ENCODE measurements around the gene ACR. TPM values are rescaled to one million over a fixed set of nuclear protein-coding genes. Genes with fewer than 3 reads are reported as not detected.

Gene ACR
- total RNA-seq, 1 donor from 2014 or later: 0.52 TPM

DNA sequence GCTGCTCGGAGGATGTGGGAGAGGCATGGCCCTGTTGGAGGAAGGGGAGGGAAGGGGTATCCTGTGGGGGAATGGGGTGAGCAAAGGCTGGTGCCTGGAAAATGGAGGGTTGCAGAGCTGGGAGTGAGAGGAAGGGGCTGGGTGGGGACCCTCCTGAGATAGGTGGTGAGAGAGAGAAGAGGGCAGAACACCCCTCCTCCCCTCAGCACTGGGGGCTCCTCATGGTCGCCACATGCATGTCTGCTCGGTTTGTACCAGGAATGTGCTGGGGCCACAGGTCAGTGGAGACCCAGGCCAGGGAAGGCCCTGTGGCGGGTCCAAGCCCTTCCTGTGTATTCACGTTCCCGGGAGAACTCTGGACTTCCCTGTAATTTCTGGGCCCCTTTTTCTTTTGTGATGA lies 27.8 kb upstream of the ACR start:
- H3K36me3 ChIP-seq (ENCODE audit: control insufficient read depth in 3 of 3, insufficient read depth in 3 of 3, low read length in 3 of 3): peaks cover 0 to 3% (median 0%) of the 10 kb centered on the region in 3 donors
- no peak overlapping the region for H3K9ac ChIP-seq (ENCODE audit: low read depth in 1 of 3, low read length in 3 of 3)
- H3K27me3 ChIP-seq (ENCODE audit: control insufficient read depth in 3 of 3, insufficient read depth in 3 of 3, low read length in 3 of 3): peaks cover 0 to 9% (median 0%) of the 10 kb centered on the region in 3 donors
- no peak overlapping the region for H3K4me3 ChIP-seq (ENCODE audit: low read length in 3 of 3)
- no peak overlapping the region for H3K27ac ChIP-seq (ENCODE audit: low read depth, low read length)
- H3K4me1 ChIP-seq (ENCODE audit: control insufficient read depth in 3 of 3, insufficient read depth in 3 of 3, low read length in 3 of 3): peaks cover 11 to 29% (median 13%) of the 10 kb centered on the region in 3 donors
- no peaks in the 10 kb centered on the region for H3K9me3 ChIP-seq (ENCODE audit: control insufficient read depth in 3 of 3, low read length in 3 of 3)

DNA sequence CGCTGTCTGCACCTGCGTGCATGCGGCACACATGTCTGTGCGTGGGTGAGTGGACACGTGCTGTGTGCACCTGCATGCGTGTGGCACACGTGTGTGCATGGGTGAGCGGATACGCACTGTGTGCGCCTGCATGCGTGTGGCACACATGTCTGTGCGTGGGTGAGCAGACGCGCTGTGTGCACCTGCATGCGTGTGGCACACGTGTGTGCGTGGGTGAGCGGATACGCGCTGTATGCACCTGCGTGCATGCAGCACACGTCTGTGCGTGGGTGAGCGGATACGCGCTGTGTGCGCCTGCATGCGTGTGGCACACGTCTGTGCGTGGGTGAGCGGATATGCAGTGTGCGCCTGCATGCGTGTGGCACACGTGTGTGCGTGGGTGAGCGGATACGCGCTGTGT lies 27.1 kb upstream of the ACR start:
- Histone ChIP-seq H3K36me3 (ENCODE audit: control insufficient read depth in 3 of 3, insufficient read depth in 3 of 3, low read length in 3 of 3) (peaks cover 0 to 3% (median 0%) of the 10 kb centered on the region in 3 donors), H3K27ac (ENCODE audit: low read depth, low read length) (no peak overlapping the region), H3K27me3 (ENCODE audit: control insufficient read depth in 3 of 3, insufficient read depth in 3 of 3, low read length in 3 of 3) (peaks cover 0 to 9% (median 0%) of the 10 kb centered on the region in 3 donors), H3K9me3 (ENCODE audit: control insufficient read depth in 3 of 3, low read length in 3 of 3) (no peaks in the 10 kb centered on the region), H3K4me1 (ENCODE audit: control insufficient read depth in 3 of 3, insufficient read depth in 3 of 3, low read length in 3 of 3) (peaks cover 11 to 29% (median 13%) of the 10 kb centered on the region in 3 donors), H3K4me3 (ENCODE audit: low read length in 3 of 3) (peak overlapping the region in 1 of 3 donors; percentile 22), H3K9ac (ENCODE audit: low read depth in 1 of 3, low read length in 3 of 3) (no peak overlapping the region)

DNA sequence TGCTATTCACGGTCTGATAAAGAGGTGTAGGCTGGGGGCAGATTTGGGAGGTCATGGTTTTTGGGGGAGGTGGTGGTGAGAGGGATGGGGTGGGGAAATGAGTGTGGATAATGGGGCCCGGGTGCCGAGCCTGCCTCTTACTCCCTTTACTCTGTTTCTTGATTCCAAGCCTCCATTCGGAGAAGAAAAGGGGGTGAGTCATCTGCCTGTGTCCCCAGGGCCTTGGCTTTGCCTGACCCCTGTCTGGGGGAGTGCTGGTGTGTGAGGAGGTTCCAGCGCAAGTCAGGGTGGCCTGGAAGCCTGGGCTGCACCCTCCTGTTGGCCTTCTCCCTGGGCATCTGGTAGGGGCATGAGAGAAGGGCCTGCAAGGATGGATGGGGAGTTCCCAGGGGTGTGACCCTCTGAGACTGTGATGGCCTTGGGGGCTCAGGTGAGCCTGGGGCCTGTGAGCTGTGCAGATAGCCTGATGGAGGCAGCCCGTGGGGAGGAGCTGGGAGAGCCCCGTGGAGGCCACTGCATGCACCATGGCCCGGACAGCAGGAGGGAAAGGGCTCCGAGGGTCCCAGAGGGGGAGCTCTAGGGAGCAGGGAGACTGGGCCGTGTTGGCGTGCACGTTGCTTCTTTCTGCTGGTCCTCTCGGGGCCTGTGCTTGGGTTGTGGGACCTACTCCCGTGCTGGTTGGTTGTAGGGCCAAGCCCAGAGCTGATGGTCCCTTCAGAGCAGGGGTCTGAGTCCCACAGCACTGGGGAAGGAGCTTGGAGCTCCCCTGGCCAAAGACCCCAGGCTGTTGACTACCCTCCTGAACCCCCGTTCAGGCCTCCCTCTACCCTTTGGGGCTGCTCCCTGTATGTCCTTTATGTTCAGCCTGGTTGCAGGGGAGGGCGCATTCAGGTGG lies 26.3 kb upstream of the ACR start:
- H3K4me1 ChIP-seq (ENCODE audit: control insufficient read depth in 3 of 3, insufficient read depth in 3 of 3, low read length in 3 of 3): peaks cover 11 to 29% (median 13%) of the 10 kb centered on the region in 3 donors

DNA sequence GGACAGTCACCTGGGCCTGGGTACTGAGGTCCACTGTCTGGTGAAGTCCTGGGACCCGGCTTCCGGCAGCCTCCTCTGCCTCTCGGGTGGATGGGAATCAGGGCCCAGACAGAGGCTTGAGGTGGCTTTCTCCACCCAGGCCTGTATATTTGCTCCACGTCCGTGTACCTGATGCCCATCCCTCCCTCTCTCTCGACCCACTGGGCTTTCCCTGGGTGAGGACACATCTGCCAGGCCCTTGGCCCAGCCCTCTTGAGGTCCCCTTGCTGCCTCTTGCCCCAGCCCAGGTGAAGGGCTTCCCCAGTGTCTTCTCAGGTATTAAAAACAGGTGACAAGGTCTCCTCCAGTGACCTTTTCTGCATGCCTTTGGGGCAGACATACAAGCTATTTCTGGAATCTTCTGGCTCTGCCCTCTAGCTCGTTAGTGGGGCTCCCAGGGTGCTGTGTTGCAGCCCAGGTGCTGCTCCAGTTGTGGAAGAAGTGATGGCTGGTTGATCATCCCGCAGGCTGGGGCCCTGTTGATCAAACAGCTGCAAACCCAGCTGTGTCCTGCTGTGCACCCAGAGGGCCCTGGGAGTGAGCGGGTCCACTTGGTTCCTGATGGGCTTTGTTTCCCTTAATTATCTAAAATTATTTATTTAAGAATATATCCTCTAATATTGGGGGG lies 25.5 kb upstream of the ACR start:
- no peak overlapping the region for H3K4me3 ChIP-seq (ENCODE audit: low read length in 3 of 3)

More for the DNA sequence above, 26.3 kb upstream of the ACR start:
- H3K9me3 ChIP-seq (ENCODE audit: control insufficient read depth in 3 of 3, low read length in 3 of 3): no peaks in the 10 kb centered on the region
- H3K27me3 ChIP-seq (ENCODE audit: control insufficient read depth in 3 of 3, insufficient read depth in 3 of 3, low read length in 3 of 3): peaks cover 0 to 9% (median 0%) of the 10 kb centered on the region in 3 donors
- no peaks in the 10 kb centered on the region for H3K36me3 ChIP-seq (ENCODE audit: control insufficient read depth in 3 of 3, insufficient read depth in 3 of 3, low read length in 3 of 3)
- H3K4me3 ChIP-seq (ENCODE audit: low read length in 3 of 3): no peak overlapping the region
- H3K9ac ChIP-seq (ENCODE audit: low read depth in 1 of 3, low read length in 3 of 3): no peak overlapping the region
- H3K27ac ChIP-seq (ENCODE audit: low read depth, low read length): no peak overlapping the region

DNA sequence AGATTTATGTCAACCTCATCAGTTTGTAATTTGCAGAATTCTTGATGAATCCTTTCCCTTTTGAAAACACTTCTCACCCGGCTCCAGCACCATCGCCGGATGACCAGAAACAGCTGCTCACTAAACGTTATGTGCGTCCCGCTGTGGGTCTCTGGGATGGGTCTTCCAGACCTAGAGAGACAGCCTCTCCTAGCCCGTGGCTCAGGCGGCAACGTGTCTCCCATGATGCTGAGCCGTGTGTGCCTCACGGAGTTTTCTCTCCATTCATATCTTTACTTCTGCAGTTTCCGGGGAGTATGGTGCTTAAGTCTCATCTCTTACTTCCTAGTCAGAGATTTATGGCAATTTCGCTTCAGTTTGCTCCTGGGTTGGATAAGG lies 25.0 kb upstream of the ACR start:
- Histone ChIP-seq H3K9ac (ENCODE audit: low read depth in 1 of 3, low read length in 3 of 3) (no peak overlapping the region), H3K27me3 (ENCODE audit: control insufficient read depth in 3 of 3, insufficient read depth in 3 of 3, low read length in 3 of 3) (peaks cover 0 to 9% (median 2%) of the 10 kb centered on the region in 3 donors), H3K27ac (ENCODE audit: low read depth, low read length) (no peak overlapping the region), H3K4me3 (ENCODE audit: low read length in 3 of 3) (no peak overlapping the region), H3K4me1 (ENCODE audit: control insufficient read depth in 3 of 3, insufficient read depth in 3 of 3, low read length in 3 of 3) (peaks cover 17 to 38% (median 19%) of the 10 kb centered on the region in 3 donors), H3K36me3 (ENCODE audit: control insufficient read depth in 3 of 3, insufficient read depth in 3 of 3, low read length in 3 of 3) (no peaks in the 10 kb centered on the region), H3K9me3 (ENCODE audit: control insufficient read depth in 3 of 3, low read length in 3 of 3) (no peaks in the 10 kb centered on the region)

More for the DNA sequence above, 25.5 kb upstream of the ACR start:
- no peak overlapping the region for H3K27ac ChIP-seq (ENCODE audit: low read depth, low read length)
- H3K9me3 ChIP-seq (ENCODE audit: control insufficient read depth in 3 of 3, low read length in 3 of 3): no peaks in the 10 kb centered on the region
- H3K27me3 ChIP-seq (ENCODE audit: control insufficient read depth in 3 of 3, insufficient read depth in 3 of 3, low read length in 3 of 3): peaks cover 0 to 9% (median 0%) of the 10 kb centered on the region in 3 donors
- peaks cover 13 to 33% (median 14%) of the 10 kb centered on the region in 3 donors for H3K4me1 ChIP-seq (ENCODE audit: control insufficient read depth in 3 of 3, insufficient read depth in 3 of 3, low read length in 3 of 3)
- no peak overlapping the region for H3K9ac ChIP-seq (ENCODE audit: low read depth in 1 of 3, low read length in 3 of 3)
- H3K36me3 ChIP-seq (ENCODE audit: control insufficient read depth in 3 of 3, insufficient read depth in 3 of 3, low read length in 3 of 3): no peaks in the 10 kb centered on the region

GRCh38 chr22:50713571-50714056 lies 24.4 kb upstream of the ACR start:
- Histone ChIP-seq H3K9ac (ENCODE audit: low read depth in 1 of 3, low read length in 3 of 3) (no peak overlapping the region), H3K27ac (ENCODE audit: low read depth, low read length) (no peak overlapping the region), H3K36me3 (ENCODE audit: control insufficient read depth in 3 of 3, insufficient read depth in 3 of 3, low read length in 3 of 3) (no peaks in the 10 kb centered on the region), H3K27me3 (ENCODE audit: control insufficient read depth in 3 of 3, insufficient read depth in 3 of 3, low read length in 3 of 3) (peaks cover 0 to 9% (median 2%) of the 10 kb centered on the region in 3 donors), H3K9me3 (ENCODE audit: control insufficient read depth in 3 of 3, low read length in 3 of 3) (no peaks in the 10 kb centered on the region), H3K4me1 (ENCODE audit: control insufficient read depth in 3 of 3, insufficient read depth in 3 of 3, low read length in 3 of 3) (peaks cover 20 to 39% (median 21%) of the 10 kb centered on the region in 3 donors), H3K4me3 (ENCODE audit: low read length in 3 of 3) (no peak overlapping the region)

GRCh38 chr22:50714150-50714549 lies 23.9 kb upstream of the ACR start:
- peaks cover 20 to 39% (median 21%) of the 10 kb centered on the region in 3 donors for H3K4me1 ChIP-seq (ENCODE audit: control insufficient read depth in 3 of 3, insufficient read depth in 3 of 3, low read length in 3 of 3)
- H3K27ac ChIP-seq (ENCODE audit: low read depth, low read length): no peak overlapping the region

DNA sequence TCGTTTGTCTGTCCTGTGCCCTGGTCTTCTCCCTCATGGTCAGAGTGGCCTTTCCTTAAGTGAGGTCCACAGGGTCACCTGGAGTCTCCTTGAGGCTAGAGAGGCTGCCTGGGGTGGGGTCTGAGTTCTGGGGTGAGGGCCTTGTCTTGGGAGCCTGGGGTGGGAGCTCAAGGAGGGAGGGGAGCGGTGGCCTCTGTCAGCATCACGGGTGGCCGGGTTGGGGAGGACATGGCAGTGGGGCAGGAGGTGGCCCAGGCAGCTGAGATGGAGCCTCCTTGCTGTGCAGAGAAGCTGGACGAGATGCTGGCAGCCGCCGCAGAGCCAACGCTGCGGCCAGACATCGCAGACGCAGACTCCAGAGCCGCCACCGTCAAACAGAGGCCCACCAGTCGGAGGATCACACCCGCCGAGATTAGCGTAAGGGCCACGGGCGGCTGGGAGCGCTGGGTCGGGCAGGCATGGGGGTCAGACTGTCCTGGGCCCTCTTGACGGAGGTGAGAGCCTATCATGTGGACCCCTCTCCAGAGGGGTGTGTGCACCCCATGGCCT lies 23.3 kb upstream of the ACR start:
- Histone ChIP-seq H3K4me3 (ENCODE audit: low read length in 3 of 3) (no peak overlapping the region), H3K9me3 (ENCODE audit: control insufficient read depth in 3 of 3, low read length in 3 of 3) (no peaks in the 10 kb centered on the region), H3K9ac (ENCODE audit: low read depth in 1 of 3, low read length in 3 of 3) (no peak overlapping the region), H3K36me3 (ENCODE audit: control insufficient read depth in 3 of 3, insufficient read depth in 3 of 3, low read length in 3 of 3) (no peaks in the 10 kb centered on the region), H3K27me3 (ENCODE audit: control insufficient read depth in 3 of 3, insufficient read depth in 3 of 3, low read length in 3 of 3) (peaks cover 0 to 9% (median 4%) of the 10 kb centered on the region in 3 donors), H3K27ac (ENCODE audit: low read depth, low read length) (no peak overlapping the region), H3K4me1 (ENCODE audit: control insufficient read depth in 3 of 3, insufficient read depth in 3 of 3, low read length in 3 of 3) (peaks cover 20 to 39% (median 21%) of the 10 kb centered on the region in 3 donors)

More at GRCh38 chr22:50714150-50714549, 23.9 kb upstream of the ACR start:
- H3K4me3 ChIP-seq (ENCODE audit: low read length in 3 of 3): no peak overlapping the region
- no peaks in the 10 kb centered on the region for H3K36me3 ChIP-seq (ENCODE audit: control insufficient read depth in 3 of 3, insufficient read depth in 3 of 3, low read length in 3 of 3)
- H3K9me3 ChIP-seq (ENCODE audit: control insufficient read depth in 3 of 3, low read length in 3 of 3): no peaks in the 10 kb centered on the region
- H3K27me3 ChIP-seq (ENCODE audit: control insufficient read depth in 3 of 3, insufficient read depth in 3 of 3, low read length in 3 of 3): peaks cover 0 to 9% (median 2%) of the 10 kb centered on the region in 3 donors
- no peak overlapping the region for H3K9ac ChIP-seq (ENCODE audit: low read depth in 1 of 3, low read length in 3 of 3)

DNA sequence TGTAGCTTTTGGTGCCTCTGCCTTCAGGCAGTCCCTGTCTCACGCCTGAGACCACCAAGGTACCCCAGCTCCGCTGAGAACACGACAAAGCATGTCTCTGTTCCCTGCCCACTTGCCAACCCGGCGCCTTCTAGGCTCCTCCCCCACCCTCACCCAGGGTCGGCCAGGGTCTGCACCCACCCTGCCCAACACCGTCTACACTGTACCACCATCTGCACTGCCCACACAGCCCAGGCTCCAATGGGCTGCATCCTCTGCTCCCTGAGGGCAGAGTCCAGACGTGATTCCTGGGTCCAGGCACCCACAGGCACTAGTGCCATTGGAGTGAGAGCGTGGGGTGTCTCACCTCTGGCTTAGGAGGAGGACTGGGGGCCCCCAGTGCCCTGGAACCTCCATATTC lies 22.8 kb upstream of the ACR start:
- H3K4me3 ChIP-seq (ENCODE audit: low read length in 3 of 3): no peak overlapping the region
- H3K9me3 ChIP-seq (ENCODE audit: control insufficient read depth in 3 of 3, low read length in 3 of 3): no peaks in the 10 kb centered on the region
- H3K27ac ChIP-seq (ENCODE audit: low read depth, low read length): no peak overlapping the region
- H3K27me3 ChIP-seq (ENCODE audit: control insufficient read depth in 3 of 3, insufficient read depth in 3 of 3, low read length in 3 of 3): peaks cover 0 to 9% (median 6%) of the 10 kb centered on the region in 3 donors
- no peak overlapping the region for H3K9ac ChIP-seq (ENCODE audit: low read depth in 1 of 3, low read length in 3 of 3)
- peaks cover 20 to 34% (median 21%) of the 10 kb centered on the region in 3 donors for H3K4me1 ChIP-seq (ENCODE audit: control insufficient read depth in 3 of 3, insufficient read depth in 3 of 3, low read length in 3 of 3)
- H3K36me3 ChIP-seq (ENCODE audit: control insufficient read depth in 3 of 3, insufficient read depth in 3 of 3, low read length in 3 of 3): no peaks in the 10 kb centered on the region

Measured in skeletal muscle tissue (tissue), 4 donors.